Activated CD8-positive, alpha-beta T cell treated with anti-CD3 and anti-CD28 coated beads for 36 hours (primary cell): ENCODE measurements around the gene FNDC5. TPM values are rescaled to one million over a fixed set of nuclear protein-coding genes. Genes with fewer than 3 reads are reported as not detected.

Source experiments
- ATAC-seq: fragments of 200-7000 bp; cut with Tn5 transposase; one replicate; pipeline ENCODE4 v1.10.0; 2021; ENCODE audit warnings: mild to moderate bottlenecking, moderate library complexity
- CTCF ChIA-PET: fragments of 350-600 bp; sonication (Branson Sonifier 250); formaldehyde crosslinking; loops from one replicate; lab custom pipeline; 2021; ENCODE audit warnings: antibody characterized with exemption; lab: Charles Lee
- POLR2A ChIA-PET: fragments of 350-600 bp; sonication (Branson Sonifier 250); formaldehyde crosslinking; loops from one replicate; lab custom pipeline; 2021; ENCODE audit warnings: antibody characterized with exemption; lab: Charles Lee
- DNase-seq: peaks from one replicate; pipeline ENCODE4 v3.0.0-alpha.2; 2020
- H3K27ac Mint-ChIP-seq: one replicate; pipeline ENCODE4 v1.8.0; 2021; ENCODE audit warnings: mild to moderate bottlenecking, mixed read lengths
- H3K27me3 Mint-ChIP-seq: one replicate; pipeline ENCODE4 v1.8.0; 2021; ENCODE audit warnings: mixed read lengths
- H3K36me3 Mint-ChIP-seq: one replicate; pipeline ENCODE4 v1.8.0; 2021; ENCODE audit warnings: low read depth, mixed read lengths
- H3K4me1 Mint-ChIP-seq: one replicate; pipeline ENCODE4 v1.8.0; 2021; ENCODE audit warnings: low read depth, mixed read lengths
- H3K4me3 Mint-ChIP-seq: one replicate; pipeline ENCODE4 v1.8.0; 2021; ENCODE audit warnings: mild to moderate bottlenecking, moderate library complexity, mixed read lengths
- H3K9me3 Mint-ChIP-seq: one replicate; pipeline ENCODE4 v1.8.0; 2021; ENCODE audit warnings: mixed read lengths
- intact Hi-C: fragments of 100-400 bp; cut with micrococcal nuclease; formaldehyde crosslinking; loops from one replicate; pipeline ENCODE4 v1.10.0; 2022
- total RNA-seq, 2 experiments: library from RNA; stranded (reverse); gene quantifications; one replicate each; pipeline ENCODE4 v1.2.3, GENCODE V29; 2021
- TF ChIP-seq, protein P1 (sequence below): fragments of 200-600 bp; IDR thresholded peaks from one replicate; pipeline ENCODE4 v1.8.0; 2022; ENCODE audit warnings: antibody characterized with exemption, mild to moderate bottlenecking

Gene FNDC5
- total RNA-seq, 2 experiments from 2014 or later = not detected

DNA sequence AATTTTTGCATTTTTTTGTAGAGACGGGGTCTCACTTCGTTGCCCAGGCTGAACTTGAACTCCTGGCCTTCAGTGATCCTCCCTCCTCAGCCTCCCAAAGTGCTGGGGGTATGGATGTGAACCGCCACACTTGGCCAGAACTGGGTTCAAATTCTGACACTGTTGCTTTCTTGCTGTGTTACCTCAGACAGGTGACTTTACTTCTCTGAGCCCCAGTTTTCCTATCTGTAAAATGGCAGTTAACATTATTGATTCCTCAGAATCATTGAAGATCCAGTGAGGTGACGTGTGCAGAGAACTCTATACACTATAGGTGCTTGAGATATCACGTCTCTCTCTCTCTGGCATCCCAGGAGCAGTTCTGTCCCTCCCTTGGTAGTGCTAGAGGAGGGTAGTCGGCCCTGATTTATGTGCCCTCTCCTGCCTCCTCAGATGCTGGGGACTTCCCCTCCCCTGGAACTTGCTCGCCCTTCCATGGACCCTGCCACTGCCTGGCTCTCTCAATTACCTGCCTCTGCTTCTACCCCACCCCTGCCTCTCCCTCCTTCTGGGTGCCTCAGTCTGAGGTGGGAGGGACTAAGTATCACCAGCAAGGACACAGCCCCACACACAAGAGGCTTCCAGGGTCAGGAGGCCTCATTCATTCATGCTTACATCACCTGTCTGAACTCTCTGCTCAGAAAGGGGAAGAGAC is 12.8 kb upstream of the FNDC5 start:
- POLR2A ChIA-PET = no interaction called here
- CTCF ChIA-PET = no interaction called here
- H3K36me3 Mint-ChIP-seq = no peaks in the 10 kb centered on the region
- no peak overlapping the region for H3K27ac Mint-ChIP-seq
- peaks cover 40% of the 10 kb centered on the region for H3K27me3 Mint-ChIP-seq
- DNase-seq = no peak
- no peak for ATAC-seq
- no peaks in the 10 kb centered on the region for H3K9me3 Mint-ChIP-seq
- H3K4me3 Mint-ChIP-seq = no peak overlapping the region
- no peaks in the 10 kb centered on the region for H3K4me1 Mint-ChIP-seq
- TF ChIP-seq, protein P1, sequence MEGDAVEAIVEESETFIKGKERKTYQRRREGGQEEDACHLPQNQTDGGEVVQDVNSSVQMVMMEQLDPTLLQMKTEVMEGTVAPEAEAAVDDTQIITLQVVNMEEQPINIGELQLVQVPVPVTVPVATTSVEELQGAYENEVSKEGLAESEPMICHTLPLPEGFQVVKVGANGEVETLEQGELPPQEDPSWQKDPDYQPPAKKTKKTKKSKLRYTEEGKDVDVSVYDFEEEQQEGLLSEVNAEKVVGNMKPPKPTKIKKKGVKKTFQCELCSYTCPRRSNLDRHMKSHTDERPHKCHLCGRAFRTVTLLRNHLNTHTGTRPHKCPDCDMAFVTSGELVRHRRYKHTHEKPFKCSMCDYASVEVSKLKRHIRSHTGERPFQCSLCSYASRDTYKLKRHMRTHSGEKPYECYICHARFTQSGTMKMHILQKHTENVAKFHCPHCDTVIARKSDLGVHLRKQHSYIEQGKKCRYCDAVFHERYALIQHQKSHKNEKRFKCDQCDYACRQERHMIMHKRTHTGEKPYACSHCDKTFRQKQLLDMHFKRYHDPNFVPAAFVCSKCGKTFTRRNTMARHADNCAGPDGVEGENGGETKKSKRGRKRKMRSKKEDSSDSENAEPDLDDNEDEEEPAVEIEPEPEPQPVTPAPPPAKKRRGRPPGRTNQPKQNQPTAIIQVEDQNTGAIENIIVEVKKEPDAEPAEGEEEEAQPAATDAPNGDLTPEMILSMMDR = no peak
- intact Hi-C loops = no loop called here

DNA sequence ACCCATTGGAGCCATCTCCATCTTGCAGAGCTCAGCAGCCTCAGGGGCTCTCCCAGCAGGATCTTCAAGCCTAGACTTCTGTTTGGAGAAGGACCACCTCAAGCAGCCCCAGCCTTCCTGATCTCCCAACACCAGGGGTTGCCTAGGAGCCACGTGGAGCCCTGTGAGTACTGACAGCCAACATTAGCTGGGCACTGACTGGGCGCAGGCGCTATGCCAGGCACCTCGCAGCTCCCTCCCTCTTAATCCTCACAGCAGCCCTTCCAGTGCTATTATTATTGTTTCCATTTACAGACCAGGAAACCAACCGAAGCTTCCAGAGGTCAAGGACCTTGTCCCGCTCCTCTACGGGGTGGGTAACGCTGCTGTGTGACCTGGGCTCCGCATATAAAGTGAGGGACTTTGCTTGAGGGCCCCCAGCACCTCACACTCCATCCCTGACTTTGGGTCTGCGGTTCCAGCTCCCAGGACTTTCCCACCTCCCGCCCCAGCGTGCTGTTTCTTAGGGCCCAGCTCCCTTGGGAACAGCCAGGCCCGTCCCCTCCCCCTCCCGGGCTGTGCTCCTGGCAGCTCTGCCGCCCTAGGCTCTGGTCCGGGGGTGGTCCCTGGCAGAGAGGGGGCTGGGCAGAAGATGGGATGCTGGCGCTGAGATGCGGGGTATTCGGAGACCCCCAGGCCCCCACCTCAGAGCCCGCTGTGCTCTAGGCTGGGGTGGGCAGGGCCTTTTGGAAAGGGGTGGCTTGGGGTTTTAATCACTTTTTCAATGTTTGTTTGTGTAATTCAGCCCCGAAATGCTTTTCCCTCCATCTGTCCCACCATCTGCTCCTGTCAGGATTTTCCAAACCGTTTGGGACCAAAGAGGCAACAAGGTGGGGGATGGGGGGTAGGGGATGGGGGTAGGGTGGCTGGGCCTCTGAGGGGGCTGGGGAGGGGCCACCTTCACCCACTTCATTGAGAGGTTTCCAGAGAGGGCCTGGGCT is 11.4 kb upstream of the FNDC5 start:
- DNase-seq = no peak
- H3K9me3 Mint-ChIP-seq = no peaks in the 10 kb centered on the region
- ATAC-seq = no peak
- intact Hi-C loops = no loop called here
- H3K27ac Mint-ChIP-seq = no peak overlapping the region
- ChIA-PET CTCF (interaction anchor here (0.7 to 1.8 kb wide), 4 partner anchors 9 to 13 kb away, joined by 3 to 6 read pairs (median 4); no protein-coding TSS in a partner anchor), POLR2A (interaction anchor here (0.6 to 1.1 kb wide), 2 partner anchors 11 to 103 kb away, joined by 3 to 4 read pairs; no protein-coding TSS in a partner anchor)
- TF ChIP-seq, protein P1 = no peak
- H3K4me1 Mint-ChIP-seq = no peaks in the 10 kb centered on the region
- peaks cover 37% of the 10 kb centered on the region for H3K27me3 Mint-ChIP-seq
- H3K36me3 Mint-ChIP-seq = no peaks in the 10 kb centered on the region
- H3K4me3 Mint-ChIP-seq = no peak overlapping the region

DNA sequence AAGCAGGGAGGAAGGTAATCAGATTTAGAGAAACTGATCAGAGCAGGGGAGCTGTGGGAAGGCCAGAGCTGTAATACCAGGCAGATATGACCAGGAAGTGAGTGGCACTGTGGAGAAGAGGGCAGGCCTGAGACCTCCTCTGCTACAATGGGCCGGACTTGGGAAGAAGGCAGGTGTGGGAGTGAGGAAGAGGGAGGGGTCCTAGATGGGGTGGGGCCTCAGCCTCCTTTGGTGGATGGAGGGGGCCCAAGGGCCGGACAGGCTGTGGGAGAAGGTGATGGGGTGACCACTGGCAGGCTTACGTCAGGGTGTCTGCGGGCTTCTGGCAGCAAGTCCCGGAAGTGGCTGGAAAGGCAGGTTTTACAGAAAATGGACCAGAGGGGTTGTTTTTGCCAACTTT is 10.6 kb upstream of the FNDC5 start:
- Mint-ChIP-seq H3K36me3 (no peaks in the 10 kb centered on the region), H3K4me1 (no peaks in the 10 kb centered on the region), H3K27ac (no peak overlapping the region), H3K27me3 (peaks cover 32% of the 10 kb centered on the region), H3K4me3 (no peak overlapping the region), H3K9me3 (no peaks in the 10 kb centered on the region)
- ChIA-PET POLR2A (interaction anchor here (1.1 kb wide), 1 partner anchor 12 kb away, joined by 3 read pairs; no protein-coding TSS in a partner anchor), CTCF (interaction anchor here (1.0 to 1.8 kb wide), 5 partner anchors 8 to 169 kb away, joined by 4 to 6 read pairs (median 5); no protein-coding TSS in a partner anchor)
- TF ChIP-seq, protein P1 = no peak
- intact Hi-C loops = no loop called here
- DNase-seq (no peak), ATAC-seq (no peak)

DNA sequence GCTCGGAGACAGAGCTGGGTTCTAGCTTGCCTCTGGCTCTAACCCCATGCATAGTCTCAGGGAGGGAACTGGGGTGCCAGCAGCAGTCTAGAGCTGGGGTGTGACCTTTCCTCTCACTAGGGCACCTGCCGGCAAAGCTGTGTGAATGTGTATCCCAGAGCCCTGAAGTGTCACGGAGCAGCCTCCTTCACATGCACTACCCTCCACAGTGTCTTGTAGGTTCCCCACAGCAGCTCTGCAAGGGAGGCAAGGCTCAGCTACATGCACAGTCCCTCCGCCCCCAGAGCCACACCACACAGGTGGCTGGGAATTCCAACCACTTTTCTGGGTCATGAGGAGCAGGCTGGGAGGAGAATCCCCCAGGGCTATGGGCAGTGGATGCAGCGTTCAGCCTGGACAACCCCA is 7.9 kb upstream of the FNDC5 start:
- no peak overlapping the region for H3K4me3 Mint-ChIP-seq
- ChIA-PET CTCF (interaction anchor here (0.5 to 1.5 kb wide), 2 partner anchors 14 to 44 kb away, joined by 3 to 9 read pairs; no protein-coding TSS in a partner anchor), POLR2A (interaction anchor here (0.9 to 1.0 kb wide), 2 partner anchors 55 to 248 kb away, joined by 3 read pairs; no protein-coding TSS in a partner anchor)
- intact Hi-C loops = no loop called here
- H3K27me3 Mint-ChIP-seq = peaks cover 28% of the 10 kb centered on the region
- H3K36me3 Mint-ChIP-seq = no peaks in the 10 kb centered on the region
- no peak for DNase-seq
- no peak for ATAC-seq
- TF ChIP-seq, protein P1 = no peak
- no peaks in the 10 kb centered on the region for H3K9me3 Mint-ChIP-seq
- H3K27ac Mint-ChIP-seq = no peak overlapping the region
- H3K4me1 Mint-ChIP-seq = no peaks in the 10 kb centered on the region
